SK-N-MC (cell line): Measurements from ENCODE around the gene PRKACB.

Experiments used
- EZH2 ChIP-seq: fragments of 200-600 bp; sonication (generic); IDR thresholded peaks from one replicate; pipeline ENCODE4 v1.6.1; 2017; ENCODE audit warnings: antibody characterized with exemption
- POLR2AphosphoS5 ChIP-seq: IDR thresholded peaks from 2 replicates; pipeline ENCODE4 v1.6.1; 2012; ENCODE audit warnings: mild to moderate bottlenecking, low read depth, low read length, borderline replicate concordance

DNA sequence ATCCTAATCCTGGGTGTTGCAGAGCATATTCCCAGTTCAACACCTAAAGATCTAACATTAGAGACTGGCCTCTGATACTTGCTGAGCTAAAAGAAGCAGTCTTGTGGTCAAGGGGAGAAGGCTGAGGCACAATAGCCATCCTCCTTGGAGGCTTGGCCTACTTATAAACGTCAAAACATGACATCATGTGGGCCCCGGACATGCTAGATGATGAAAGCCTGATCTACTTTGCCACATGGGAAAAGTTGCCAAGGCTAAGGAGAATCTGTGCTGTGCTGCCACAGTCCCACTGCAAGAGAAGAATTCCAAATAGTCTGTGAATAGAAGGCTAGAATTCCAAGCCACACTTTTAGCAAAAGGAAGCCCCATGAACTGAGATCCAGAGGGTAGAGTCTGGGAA is 113.5 kb downstream of the PRKACB start:
- TF ChIP-seq POLR2AphosphoS5 (no peak), EZH2 (no peak)
